Erythroblast (primary cell): ENCODE results near the gene HTR2C.
"Not testable (repeated sequence)": the region's sequence is repeated elsewhere in the genome, so short reads cannot be mapped to it uniquely, and the experiment has no call there.

ENCODE experiments used
- GATA1 ChIP-seq: IDR thresholded peaks from 2 replicates; pipeline ENCODE4 v1.6.1; 2011; ENCODE audit warnings: low read depth, mild to moderate bottlenecking, control low read depth, low read length, moderate library complexity
- POLR2A ChIP-seq: IDR thresholded peaks from 2 replicates; pipeline ENCODE4 v1.6.1; 2011; ENCODE audit warnings: mild to moderate bottlenecking, low read length

DNA sequence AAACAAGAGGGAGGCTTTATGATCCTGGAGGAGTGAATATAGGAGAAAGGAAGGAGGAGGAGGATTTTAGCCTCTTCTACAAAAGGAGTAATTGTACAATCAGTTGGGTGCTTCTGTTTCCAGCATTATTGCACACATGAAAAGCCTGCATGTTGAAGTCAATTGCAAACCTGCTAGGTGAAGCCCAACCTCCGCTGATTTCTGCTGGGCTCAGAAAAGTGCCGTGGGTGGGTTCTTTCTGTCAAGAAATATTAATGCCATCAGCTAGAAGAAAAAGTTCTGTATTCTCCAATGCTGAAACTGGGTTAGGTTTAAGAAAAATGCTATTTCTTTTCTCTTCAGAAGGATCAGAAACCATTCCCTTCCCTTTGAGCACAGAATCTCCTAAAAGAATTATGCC, 349.4 kb downstream of the HTR2C start:
- TF ChIP-seq POLR2A, GATA1: not testable (repeated sequence)
